B cell (primary cell): ENCODE results near the gene UACA.

ENCODE experiments used
- CTCF ChIP-seq: fragments of 200-600 bp; IDR thresholded peaks from one replicate; pipeline ENCODE4 v1.8.0; 2022; ENCODE audit warnings: antibody characterized with exemption, mild to moderate bottlenecking
- EZH2 ChIP-seq: IDR thresholded peaks from 2 replicates; pipeline ENCODE4 v1.6.1; 2012; ENCODE audit warnings: borderline replicate concordance, low read depth, mild to moderate bottlenecking, moderate library complexity, low read length; ENCODE audit not compliant: insufficient read depth, poor library complexity, severe bottlenecking

DNA sequence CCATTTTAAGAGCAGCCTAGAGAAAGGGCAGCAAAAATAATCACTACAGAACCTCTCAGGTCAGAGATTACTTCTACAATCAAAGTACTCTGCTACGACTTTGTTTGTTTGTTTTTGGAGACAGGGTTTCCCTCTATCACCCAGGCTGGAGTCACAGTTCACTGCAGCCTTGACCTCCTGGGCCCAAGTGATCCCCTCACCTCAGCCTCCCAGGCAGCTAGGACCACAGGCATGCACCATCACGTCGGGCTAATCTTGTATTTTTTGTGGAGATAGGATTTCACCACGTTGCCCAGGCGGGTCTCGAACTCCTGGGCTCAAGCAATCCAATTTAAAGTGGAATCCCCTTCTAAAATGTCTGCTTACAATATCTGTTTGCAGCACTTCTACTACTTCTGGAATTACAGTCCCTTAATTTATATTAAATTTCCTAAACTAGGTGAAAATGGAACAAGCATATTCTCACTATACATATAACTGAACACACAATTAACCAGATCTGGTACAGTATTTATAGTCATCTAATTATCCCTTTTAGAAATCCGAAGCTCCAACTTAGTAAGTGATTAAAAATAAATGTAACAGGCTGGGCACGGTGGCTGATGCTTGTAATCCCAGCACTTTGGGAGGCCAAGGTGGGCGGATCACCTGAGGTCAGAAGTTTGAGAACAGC lies 4.4 kb downstream of the UACA start:
- TF ChIP-seq CTCF: no peak
- no peak for TF ChIP-seq EZH2
